HS-5 (cell line): Measurements from ENCODE around the gene FBXL5.
"Not testable (repeated sequence)": the region's sequence is repeated elsewhere in the genome, so short reads cannot be mapped to it uniquely, and the experiment has no call there.

Source experiments
- DNase-seq: peaks from one replicate; pipeline ENCODE4 v3.0.0-alpha.2; 2012; ENCODE audit warnings: low read depth

FBXL5 gene

DNA sequence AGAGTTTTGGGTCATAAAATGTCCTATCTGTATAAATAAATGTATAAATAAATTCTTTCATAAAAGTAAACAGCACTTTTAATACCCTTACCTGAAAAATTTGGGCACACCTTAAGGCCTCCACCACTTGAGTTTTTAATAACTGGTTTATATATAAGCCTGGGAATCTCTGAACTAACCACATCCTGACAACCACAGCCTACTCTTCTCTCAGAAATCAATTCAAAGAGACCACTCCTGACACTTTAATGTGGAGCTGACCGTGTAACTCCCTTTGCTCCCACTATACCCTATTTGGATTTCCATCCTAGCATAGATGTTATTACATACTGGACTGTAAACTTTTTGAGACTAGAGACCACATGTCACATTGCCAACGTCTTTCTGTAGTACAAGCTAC is 3.5 kb downstream of the FBXL5 start:
- DNase-seq: no peak

DNA sequence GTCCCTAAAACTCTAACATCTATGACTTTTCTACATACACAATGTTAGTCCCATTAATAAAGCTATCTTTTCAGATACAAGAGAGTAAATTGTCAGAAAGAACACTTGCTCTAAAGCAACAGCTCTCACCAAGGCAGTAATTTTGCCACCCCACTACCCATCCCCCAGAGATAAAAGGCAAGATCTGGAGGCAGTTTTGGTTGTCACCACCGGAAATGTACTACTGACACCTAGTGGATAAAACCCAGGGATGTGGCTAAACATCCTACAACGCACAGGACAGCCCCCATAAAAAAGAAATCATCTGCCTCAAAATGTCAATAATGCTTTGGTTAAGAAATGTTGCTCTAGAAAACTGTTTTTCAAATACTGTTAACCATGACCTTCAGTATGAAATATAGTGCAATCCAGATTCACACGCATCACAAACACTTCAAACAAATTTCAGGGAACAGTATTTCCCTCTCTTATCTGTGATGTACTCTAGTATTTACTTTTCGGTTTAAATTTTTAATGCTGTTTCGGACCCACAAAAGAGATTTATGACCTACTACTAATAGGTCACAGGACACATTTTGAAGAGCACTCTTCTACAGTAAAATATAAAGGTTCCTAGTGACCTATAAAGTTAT is 5.1 kb downstream of the FBXL5 start:
- DNase-seq: no peak

DNA sequence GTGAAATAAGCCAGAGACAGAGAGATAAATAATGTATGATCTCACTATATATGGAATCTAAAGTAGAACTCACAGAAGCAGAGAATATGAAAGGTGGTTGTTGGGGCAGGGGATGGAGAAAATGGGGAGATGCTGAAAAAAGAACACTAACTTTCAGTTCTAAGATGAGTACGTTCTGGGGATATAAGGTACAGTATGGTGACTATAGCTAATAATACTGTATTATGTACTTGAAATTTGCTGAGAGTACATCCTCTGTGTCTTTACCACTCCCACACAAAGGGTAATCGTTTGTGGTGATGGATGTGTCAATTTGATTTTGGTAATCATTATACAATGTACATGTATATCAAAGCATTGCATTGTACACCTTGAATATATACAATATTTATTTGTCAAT is 6.6 kb downstream of the FBXL5 start:
- DNase-seq: no peak

DNA sequence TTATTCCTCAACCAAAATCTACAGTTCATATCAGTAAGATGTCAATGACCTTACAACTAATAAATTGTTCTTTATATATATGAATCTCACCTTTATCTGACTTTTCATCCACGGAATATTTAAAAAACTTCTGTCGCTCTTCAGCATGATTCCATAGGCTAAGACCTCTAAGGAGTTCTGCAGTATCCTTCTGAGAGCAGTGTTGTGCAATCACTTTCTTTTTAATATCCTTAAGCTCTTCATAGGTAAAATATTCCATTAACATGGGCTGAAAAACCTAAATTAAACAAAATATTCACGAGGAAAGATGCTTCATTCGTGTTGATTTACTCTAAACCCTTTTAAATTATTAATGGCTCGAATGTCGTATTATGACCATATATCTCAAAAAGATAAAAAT is 16.7 kb downstream of the FBXL5 start:
- no peak for DNase-seq

DNA sequence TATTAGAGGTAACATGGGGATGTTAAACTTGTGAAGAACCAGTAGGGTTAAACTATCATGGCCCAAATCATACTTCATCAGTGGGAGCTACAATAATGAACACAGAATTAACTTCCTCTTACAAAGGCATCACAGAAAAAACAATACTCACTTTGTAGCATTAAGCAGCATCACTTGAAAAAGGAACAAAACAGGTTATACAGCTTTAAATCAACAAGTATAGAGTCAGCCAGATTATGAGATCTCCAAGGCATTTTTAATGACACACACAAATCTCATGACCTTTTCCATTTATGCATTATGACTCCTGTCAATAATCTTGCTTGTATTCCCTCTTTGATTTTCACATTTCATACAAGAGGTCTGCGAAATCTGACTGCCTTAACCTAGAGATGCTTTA is 18.3 kb downstream of the FBXL5 start:
- no peak for DNase-seq

DNA sequence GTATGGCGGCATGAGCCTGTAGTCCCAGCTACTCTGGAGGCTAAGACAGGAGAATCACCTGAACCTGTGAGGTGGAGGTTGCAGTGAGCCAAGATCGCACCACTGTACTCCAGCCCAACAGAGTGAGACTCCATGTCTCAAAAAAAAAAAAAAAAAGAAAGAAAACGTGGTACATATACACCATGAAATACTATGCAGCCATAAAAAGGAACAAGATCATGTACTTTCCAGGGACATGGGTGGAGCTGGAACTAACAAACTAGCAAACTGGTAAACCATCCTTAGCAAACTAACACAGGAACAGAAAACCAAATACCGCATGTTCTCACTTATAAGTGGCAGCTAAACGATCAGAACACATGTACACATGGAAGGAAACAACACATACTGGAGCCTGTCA is 37.8 kb downstream of the FBXL5 start:
- not testable (repeated sequence) for DNase-seq

DNA sequence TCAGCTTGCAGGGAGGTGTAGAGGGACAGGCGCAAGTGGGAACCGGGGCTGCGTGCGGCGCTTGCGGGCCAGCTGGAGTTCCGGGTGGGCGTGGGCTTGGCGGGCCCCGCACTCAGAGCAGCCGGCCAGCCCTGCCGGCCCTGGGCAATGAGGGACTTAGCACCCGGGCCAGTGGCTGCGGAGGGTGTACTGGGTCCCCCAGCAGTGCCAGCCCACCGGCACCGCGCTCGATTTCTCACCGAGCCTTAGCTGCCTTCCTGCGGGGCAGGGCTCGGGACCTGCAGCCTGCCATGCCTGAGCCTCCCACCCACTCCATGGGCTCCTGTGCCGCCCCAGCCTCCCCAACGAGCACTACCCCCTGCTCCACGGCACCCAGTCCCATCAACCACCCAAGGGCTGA is 40.3 kb downstream of the FBXL5 start:
- DNase-seq: not testable (repeated sequence)

DNA sequence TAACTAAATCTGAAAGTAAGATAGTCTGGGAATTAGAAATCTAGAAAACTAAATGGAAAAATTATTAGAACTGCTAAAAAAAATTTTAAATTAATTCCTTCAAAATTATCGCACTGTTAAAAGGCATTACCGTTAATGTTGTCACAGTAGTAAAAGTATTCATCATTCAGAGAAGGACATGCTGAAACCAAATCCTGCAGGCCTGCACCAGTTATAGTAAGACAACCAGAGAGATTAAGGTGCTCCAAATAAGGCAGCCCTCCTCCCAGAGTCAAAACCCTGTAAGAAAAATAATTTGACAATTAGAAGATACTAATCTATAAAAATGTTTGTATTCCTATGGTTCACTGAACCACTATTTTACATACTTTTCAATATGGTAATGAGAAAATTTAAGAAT is 43.0 kb downstream of the FBXL5 start:
- no peak for DNase-seq

DNA sequence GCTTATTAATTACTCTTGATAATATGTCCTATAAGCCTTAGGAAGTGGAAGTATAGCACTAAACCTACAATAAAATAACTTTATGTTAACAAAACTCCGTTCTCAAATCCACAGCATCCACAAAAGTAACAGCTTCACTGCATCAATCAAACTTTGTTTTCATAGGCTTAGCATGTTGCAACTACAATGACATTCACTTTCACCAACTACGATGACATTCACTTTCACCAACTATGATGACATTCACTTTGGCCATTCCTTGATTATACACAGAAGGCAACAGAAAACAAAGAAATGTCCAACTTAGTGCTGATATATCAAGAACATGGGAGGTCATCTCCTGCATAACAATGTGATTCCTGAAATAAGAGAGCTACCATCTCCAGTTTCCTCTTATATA is 44.3 kb downstream of the FBXL5 start:
- DNase-seq: no peak

DNA sequence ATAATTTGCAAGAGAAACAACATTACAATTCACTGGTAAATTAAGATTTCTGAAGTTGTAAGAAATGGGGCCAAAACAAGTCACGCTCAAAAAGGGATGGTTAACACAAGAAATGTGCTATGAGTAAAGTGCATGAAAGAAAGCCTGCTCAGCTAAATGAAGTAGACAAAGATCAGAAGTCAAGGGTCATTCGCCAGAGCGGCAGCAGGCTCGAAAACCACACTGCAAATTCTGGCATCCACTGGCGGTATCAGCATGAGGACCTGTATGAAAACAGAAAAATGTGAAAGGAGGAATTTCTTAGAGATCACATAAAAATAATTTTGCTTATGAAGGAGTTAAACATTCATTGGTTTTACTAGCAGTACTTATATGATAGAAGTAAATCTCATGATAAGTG is 49.6 kb downstream of the FBXL5 start:
- DNase-seq: no peak

DNA sequence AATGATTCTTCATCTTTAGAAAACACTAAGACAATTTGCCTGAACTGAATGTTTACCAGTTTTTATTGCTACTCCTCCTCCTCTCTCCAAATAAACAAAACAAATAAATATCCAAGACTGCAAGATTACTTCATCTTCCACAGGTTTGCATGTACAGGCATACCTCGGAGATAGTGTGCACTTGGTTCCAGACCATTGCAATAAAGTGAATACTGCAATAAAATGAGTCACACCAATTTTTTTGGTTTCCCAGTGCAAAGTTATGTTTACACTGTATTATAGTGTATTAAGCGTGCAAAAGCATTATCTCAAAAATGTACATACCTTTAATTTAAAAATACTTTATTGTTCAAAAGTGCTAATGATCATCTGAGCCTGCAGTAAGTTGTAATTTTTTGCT is 53.3 kb downstream of the FBXL5 start:
- no peak for DNase-seq

DNA sequence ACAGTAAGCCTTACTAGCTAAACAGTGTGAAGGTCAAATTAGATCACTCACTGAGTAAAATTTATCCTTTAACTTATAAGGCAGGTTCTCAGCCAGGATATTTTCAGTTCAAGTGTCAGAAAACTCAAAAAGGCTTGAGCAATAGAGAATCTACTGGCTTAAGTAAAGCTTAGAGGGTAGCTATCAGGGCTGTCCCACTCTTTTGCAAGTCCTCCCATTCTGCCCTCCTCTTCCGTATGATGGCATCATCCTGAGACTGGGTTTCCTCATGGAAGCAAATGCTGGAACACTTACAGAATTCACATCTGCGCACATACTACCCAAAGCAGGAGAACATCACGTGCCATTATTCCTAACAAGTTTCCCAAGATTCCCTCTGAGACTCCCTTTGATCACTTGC is 55.0 kb downstream of the FBXL5 start:
- no peak for DNase-seq

DNA sequence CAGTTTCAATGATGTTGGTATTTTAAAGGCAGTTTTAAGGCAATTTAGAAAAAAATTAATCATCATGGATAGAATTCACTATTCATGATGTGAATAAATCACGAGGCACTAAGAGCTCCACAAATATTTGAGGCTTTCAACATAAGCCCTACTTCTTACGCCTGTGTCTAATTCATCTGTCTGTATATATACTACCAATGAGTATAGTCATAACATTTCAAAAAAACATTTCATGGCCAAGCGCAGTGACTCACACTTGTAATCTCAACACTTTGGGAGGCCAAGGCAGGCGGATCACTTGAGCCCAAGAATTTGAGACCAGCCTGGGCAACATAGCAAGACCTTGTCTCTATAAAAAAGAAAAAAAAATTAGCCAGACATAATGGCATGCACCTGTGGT is 56.5 kb downstream of the FBXL5 start:
- DNase-seq: no peak

DNA sequence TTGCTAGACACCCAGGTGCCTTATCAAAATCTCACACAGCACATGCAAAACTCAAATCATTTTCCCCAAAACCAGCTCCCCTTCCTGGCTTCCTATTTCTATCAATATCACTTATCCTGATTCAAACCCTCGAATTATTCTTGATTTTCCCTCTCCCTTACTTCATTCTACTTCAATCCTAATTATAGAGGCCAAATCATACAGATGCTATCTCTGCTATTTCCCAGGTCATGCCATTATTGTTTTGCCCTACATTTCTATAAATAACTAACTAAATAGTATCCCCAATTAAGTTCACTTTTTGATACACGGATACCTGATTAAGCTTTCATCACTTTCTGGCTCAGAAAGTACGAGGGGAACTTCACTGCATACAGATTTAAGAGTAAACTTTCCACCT is 62.4 kb downstream of the FBXL5 start:
- DNase-seq: no peak

DNA sequence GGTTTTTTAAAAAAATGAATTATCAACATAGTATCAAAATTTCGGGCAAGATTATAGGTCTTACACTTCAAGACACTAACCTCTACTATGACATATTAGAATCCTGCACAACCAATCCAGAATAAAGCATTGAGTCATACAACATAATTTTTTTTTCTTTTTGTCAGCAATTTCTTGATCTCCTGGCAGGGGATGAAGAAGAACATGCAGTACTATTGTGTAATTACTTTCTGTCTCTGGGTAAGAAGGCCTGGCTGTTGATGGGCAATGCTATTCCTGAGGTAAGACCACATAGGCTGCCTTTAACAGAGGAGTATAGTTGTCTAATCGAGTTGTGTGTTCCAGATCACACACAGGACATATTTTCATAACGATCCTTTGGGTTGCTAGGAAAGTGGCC is 67.5 kb downstream of the FBXL5 start:
- DNase-seq: no peak

DNA sequence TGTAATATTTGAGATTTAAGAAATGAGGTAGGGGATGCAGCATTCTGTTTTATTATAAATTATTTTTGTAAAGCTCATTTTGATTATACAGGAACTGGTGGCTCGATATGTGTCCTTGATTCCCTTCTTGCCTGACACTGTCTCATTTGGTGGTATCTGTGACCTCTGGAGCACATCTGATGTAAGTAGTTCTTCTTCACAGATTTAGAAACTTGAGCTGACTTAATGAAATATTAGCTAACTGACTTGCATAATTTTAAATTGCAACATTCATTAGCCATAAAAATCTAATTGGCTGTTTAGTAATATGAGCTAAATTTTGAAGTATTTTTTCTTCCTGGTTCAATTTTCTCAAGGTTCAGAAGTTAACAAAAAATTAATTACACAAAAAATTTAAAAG is 69.1 kb downstream of the FBXL5 start:
- no peak for DNase-seq

DNA sequence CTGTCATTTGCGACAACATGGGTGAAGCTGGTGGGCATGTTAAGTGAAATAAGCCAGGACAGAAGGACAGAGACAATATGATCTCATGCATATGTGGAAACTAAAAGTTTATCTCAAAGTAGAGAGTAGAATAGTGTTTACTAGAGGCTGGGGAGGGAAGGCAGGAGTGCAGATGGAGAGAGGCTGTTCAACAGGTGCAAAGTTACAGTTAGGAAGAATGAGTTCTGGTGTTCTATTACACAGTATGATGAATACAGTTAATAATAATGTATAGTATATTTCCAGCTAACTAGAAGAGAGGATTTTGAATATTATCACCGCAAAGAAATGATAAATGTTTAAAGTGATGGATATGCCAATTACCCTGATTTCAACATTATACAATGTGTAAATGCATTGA is 69.8 kb downstream of the FBXL5 start:
- no peak for DNase-seq

DNA sequence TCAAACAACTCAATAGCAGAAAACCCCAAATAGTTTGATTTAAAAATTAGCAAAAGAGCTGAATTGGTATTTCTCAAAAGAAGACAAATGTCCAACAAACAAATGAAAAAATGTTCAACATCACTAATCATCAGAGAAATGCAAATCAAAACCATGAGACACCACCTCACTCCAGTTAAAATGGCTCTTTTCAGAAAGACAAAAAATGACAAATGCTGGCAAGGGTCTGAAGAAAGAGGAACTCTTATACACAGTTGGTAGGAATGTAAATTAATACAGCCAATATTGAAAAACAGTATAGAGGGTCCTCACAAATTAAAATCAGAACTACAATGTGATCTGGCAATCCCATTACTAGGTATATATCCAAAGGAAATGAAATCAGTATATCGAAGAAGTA is 70.4 kb downstream of the FBXL5 start:
- DNase-seq: no peak

DNA sequence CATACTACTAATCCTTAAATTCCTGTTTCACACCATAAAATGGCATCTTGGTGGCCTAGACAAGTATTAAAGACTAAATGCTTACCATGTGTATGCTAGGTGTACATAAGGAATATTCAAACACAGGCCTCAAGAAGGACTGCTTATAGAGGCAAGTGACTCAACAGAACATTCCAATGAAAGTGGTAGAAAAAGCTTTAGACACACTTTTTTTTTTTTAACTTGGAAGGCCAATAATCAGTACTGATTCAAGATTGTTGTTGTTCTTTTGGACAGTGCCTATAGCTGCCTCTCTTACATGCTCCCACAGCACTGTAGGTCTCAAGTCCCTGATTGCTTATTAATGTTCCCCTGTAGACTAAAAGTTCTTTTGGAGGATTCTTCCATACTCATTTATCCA is 77.6 kb downstream of the FBXL5 start:
- no peak for DNase-seq

DNA sequence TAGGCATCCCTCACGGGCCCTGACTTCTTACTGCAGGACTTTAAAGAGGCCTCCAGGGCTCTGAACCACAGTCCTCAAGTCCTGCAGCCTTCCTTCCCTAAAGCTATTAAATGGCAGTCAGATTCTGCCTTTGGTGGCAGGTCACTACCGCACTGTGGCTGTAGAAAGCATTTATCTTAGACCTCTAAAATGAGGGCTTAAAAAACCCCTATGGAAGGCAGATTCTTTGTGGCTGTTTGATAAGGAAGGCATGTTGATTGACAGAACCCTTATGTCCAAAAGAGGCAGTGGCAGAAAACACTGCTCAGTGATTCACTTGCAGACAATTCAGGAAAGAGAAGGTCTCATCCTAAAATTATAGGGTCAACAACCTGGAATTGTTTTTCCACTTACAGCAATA is 79.2 kb downstream of the FBXL5 start:
- DNase-seq: no peak

DNA sequence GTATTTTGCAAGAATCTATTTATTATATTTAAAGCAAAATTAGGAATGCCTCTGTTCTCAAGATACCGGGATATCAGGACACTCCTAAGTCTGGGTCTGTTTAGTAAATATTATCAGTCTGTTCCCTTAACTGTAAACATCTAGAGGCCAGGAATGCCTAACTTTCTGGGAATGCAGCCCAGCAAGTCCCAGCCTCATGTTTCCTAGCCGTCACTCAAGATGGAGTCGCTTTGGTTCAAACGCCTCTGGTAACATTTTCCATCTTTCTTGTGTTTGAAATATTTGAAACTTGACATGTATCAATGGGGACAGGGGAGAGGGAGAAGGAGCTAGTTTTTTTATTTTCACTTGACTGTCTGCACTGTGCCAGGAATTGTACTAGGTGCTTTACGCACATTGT is 85.4 kb downstream of the FBXL5 start:
- no peak for DNase-seq

DNA sequence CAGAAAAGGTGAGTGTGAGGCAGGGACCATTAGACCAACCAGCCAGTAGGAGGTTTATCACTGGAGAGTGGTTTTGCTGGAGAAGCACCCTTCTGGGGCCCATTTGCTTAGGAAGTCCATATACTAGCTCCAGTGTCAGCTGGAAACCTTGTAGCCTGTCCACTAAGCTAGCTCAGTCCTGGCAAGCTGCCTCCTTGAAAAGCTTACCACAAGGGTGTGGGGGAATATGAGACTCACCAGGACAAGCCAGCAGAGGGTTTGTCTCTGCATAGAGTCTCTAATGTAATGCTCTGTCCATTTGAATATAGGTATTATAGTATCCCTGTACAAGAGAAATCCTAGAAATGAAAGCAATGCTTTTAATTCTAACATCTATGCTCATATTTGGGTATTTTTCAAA is 86.3 kb downstream of the FBXL5 start:
- DNase-seq: no peak

DNA sequence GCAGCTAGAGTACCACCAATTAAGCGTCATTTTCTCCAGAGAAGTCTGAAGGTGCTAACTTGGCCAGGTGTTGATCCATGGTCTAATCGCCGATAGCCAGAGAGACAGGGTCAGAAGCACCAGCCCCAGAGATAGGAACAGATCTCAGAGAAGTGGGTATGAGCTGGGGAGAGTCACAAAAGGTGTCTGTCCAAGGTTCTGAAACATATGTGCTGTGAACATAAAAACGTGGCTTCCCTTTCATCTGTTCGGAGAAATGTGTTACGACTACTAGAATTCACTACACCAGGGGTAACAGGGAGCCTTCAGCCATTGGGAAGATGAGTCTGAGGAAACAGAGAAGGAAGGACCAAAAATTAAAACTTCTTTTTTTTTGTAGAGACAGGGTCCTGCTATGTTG is 91.3 kb downstream of the FBXL5 start:
- DNase-seq: no peak

DNA sequence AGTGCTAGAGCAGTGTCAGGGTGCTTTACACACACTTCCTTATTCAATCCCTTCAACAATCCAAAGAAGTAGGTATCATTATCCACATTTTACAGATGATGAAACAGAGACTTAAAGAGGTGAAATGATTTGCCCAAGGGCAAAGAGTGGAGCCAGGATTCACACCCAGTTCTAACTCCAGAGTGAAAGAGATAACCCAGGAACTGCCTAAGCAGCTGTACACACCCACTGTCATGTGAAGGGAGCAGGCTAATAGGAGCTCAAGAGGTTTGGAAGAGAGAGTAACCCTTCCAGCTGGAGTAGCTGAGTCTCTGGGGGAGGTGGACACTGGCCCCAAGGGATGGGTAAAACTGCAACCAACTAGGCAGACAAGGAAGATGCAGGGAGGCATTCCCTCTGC is 92.5 kb downstream of the FBXL5 start:
- no peak for DNase-seq

DNA sequence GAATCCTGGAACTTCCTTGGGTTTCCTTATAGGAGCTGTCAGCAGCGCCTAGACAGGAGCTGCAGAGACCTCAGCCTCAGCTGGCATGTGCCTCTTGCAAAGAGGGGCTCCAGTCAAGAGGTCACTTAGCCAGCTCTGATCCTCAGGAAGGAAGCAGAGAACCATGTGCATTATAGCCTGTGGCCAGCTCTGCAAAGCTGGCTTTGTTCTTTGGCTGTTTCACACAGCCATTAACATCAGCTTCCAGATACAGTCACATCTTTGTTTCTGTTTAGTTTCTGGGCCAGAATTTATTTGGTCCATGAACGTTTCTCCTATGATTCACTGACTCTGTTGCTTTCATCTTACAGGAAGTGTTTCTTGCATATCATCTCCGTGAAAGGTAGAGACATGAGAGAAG is 93.0 kb downstream of the FBXL5 start:
- no peak for DNase-seq
